Measurements from ENCODE around the gene TMEFF2. TPM values are rescaled to one million over a fixed set of nuclear protein-coding genes. Genes with fewer than 3 reads are reported as not detected.

Gene TMEFF2
- under 1 TPM in 1 of 4 donors, not detected in 3; 0.20 TPM for total RNA-seq

DNA sequence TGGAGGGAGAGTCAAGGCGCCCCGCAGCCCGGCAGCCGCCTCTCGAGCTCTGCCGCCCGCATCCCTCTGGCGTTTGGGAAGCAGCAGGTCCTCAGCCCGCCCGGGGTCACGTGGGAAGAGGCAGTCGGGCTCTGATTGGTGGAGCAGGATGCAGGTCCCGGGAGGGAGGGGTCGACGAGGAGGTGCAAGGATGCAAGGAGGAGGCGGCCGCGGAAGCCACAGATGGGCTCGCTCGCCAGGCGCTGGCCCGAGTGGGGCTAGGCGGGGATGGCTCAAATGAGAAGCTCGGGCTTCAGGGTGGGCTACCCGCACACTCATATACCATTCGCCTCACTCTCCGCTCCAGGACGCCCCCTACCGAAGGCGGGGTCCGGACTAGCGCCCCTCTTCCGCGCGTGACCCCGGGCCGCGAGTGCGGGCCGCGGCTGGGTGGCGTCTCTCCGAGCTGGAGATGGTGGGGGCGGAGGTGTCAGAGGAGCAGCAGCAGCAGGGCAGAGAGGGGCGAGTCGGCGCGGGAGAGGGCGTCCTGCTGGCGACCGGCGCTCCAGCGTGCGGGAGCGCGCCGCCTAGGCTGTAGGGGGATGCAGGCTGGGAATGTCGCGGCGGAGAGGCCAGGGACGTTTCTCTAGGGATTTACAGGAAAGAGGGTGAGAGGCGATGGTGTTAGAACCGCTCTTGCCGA lies at the start of gene TMEFF2:
TMEFF2 (minus strand) TSS at position 68 of the 682 bp plus-strand sequence. CDS start 409 bp downstream, outside the sequence.
- no peaks in the 10 kb centered on the region for H3K9me3 ChIP-seq
- no peaks in the 10 kb centered on the region for H3K36me3 ChIP-seq
- peaks cover 12 to 14% of the 10 kb centered on the region in 2 donors for H3K4me1 ChIP-seq
- ATAC-seq (peak in 1 of 2 donors; percentile 22), DNase-seq (peak; percentile 16)
- no peak within 1 kb of the TSS for H3K27ac ChIP-seq
- TF ChIP-seq, protein P1, sequence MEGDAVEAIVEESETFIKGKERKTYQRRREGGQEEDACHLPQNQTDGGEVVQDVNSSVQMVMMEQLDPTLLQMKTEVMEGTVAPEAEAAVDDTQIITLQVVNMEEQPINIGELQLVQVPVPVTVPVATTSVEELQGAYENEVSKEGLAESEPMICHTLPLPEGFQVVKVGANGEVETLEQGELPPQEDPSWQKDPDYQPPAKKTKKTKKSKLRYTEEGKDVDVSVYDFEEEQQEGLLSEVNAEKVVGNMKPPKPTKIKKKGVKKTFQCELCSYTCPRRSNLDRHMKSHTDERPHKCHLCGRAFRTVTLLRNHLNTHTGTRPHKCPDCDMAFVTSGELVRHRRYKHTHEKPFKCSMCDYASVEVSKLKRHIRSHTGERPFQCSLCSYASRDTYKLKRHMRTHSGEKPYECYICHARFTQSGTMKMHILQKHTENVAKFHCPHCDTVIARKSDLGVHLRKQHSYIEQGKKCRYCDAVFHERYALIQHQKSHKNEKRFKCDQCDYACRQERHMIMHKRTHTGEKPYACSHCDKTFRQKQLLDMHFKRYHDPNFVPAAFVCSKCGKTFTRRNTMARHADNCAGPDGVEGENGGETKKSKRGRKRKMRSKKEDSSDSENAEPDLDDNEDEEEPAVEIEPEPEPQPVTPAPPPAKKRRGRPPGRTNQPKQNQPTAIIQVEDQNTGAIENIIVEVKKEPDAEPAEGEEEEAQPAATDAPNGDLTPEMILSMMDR (IDR thresholded peaks at IDR 0.05 in 4 of 5, conservative IDR thresholded peaks at IDR 0.05 in 1 of 5), result no peak
- TF ChIP-seq POLR2A (IDR thresholded peaks at IDR 0.05), result no peak
- intact Hi-C loops (cut with DNase I; ENCODE audit: low total_unique reads), result no loop called here
- peaks cover 55 to 71% (median 69%) of the 10 kb centered on the region in 3 donors for H3K27me3 ChIP-seq
- peak within 1 kb of the TSS; percentile 45 to 67 (median 51) for H3K4me3 ChIP-seq
- in situ Hi-C loops (cut with MboI; ENCODE audit: low sequenced_read_pairs in 4 of 4), result no loop called here

DNA sequence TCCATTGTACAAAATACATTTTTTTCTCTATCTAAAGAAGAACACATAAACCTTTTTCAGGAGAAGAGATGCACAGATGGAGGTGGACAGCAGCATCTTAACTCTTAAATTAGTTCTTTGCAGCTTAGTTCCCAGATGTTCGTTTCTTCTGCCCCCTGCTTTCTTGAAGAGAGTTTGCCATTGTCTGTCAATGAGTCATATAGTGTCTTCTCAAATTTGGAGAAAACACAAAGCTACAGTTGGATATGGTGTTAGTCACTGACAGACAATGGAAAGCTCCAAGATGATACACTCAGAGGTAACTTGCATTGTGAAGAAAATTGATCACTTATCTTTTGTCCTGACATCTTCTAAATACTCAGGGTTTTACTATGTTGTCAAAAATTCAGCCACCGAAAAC lies 48.8 kb upstream of the TMEFF2 start:
- H3K9me3 ChIP-seq, result no peaks in the 10 kb centered on the region
- H3K27ac ChIP-seq, result no peak overlapping the region
- intact Hi-C loops (cut with DNase I; ENCODE audit: low total_unique reads) (no loop called here), in situ Hi-C loops (cut with MboI; ENCODE audit: low sequenced_read_pairs in 4 of 4) (no loop called here)
- H3K27me3 ChIP-seq, result no peaks in the 10 kb centered on the region
- DNase-seq, result no peak
- no peak for ATAC-seq
- TF ChIP-seq, protein P1 (IDR thresholded peaks at IDR 0.05 in 4 of 5, conservative IDR thresholded peaks at IDR 0.05 in 1 of 5), result no peak
- TF ChIP-seq POLR2A (IDR thresholded peaks at IDR 0.05), result no peak
- H3K4me1 ChIP-seq, result no peaks in the 10 kb centered on the region
- no peaks in the 10 kb centered on the region for H3K36me3 ChIP-seq
- H3K4me3 ChIP-seq, result no peak overlapping the region

DNA sequence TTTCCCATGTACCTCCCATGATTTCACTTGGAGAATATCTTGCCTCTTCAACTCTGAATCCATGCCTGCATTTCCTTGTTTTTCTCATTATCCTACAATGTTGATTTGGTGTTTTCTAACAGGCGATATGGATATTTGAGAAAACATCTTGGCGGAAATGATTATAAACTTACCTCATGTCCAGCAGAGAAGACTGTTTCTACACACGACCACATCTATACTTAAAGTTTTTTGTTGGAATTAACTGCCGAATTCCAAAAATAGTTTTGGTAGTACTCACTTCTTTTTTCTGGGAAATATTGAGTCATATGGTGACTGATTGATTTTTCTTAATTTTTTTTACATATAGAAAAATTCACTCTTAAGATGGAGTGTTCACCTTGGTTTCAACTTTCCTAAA lies 41.4 kb upstream of the TMEFF2 start:
- Histone ChIP-seq H3K4me1 (no peaks in the 10 kb centered on the region), H3K9me3 (no peaks in the 10 kb centered on the region), H3K27ac (no peak overlapping the region), H3K36me3 (no peaks in the 10 kb centered on the region), H3K27me3 (no peaks in the 10 kb centered on the region), H3K4me3 (no peak overlapping the region)
- DNase-seq (no peak), ATAC-seq (no peak)
- no peak for TF ChIP-seq POLR2A (IDR thresholded peaks at IDR 0.05)
- TF ChIP-seq, protein P1 (IDR thresholded peaks at IDR 0.05 in 4 of 5, conservative IDR thresholded peaks at IDR 0.05 in 1 of 5), result no peak
- intact Hi-C loops (cut with DNase I; ENCODE audit: low total_unique reads), result no loop called here
- in situ Hi-C loops (cut with MboI; ENCODE audit: low sequenced_read_pairs in 4 of 4), result no loop called here

- H3K4me3 ChIP-seq, result no peak overlapping the region
- H3K27ac ChIP-seq, result no peak overlapping the region
- in situ Hi-C loops (cut with MboI; ENCODE audit: low sequenced_read_pairs in 4 of 4), result no loop called here
- H3K27me3 ChIP-seq, result no peaks in the 10 kb centered on the region
- ATAC-seq, result no peak
- no peaks in the 10 kb centered on the region for H3K9me3 ChIP-seq
- DNase-seq, result no peak
- H3K36me3 ChIP-seq, result no peaks in the 10 kb centered on the region
- no peaks in the 10 kb centered on the region for H3K4me1 ChIP-seq
- intact Hi-C loops (cut with DNase I; ENCODE audit: low total_unique reads), result no loop called here
- TF ChIP-seq, protein P1 (IDR thresholded peaks at IDR 0.05 in 4 of 5, conservative IDR thresholded peaks at IDR 0.05 in 1 of 5), result no peak
- TF ChIP-seq POLR2A (IDR thresholded peaks at IDR 0.05), result no peak
These were observed 36.2 kb upstream of the TMEFF2 start for GRCh38 chr2:192230889-192231453.

All from gastrocnemius medialis (tissue), 4 donors.